ENCODE results near the gene STRN4.

STRN4 gene

DNA sequence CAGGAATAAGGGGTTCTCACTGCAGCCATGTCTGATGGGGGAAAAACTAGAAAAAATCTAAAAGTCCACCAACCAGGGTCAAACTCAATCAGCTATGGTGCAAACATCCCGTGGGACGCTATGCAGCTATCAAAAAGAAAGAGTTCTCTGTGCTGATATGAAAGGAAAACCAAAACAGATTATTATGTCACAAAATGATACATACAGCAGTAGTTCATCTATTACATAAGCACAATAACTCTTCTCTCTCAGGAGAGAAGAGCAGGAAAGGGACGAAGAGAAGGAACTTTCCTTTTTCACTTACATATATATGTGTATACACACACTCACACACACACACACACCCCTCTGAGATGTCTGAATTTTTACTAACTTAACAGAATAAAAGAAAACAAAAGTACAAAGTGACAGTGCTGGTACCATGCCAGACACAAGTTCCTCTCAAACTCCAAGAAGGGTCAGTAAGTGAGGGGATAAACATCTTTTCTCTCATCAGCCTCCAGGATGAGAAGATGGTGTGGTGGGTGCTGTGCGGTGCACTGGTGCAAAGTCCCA is 3.2 kb downstream of the STRN4 start:
- no peak for DNase-seq (ENCODE audit: low spot score)

DNA sequence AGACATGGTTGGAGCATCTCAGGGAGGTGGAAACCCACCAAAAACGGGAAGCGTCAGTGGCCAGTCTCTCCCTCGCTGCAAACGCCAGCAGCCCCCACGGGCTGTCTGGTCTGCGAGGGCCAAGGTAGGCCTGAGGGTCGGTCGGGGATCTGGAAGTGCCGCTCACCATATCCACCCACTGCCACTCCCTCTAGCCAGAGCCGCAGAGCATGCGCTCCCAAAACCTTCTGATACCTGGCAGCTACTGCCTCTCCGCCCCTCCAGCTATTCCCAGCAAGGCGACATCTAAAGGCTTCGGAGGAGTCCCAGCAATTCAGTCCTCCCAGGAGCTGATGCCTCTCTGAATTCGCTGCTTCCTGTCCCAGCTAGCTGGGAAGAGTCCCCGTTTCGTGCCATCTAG is 4.8 kb downstream of the STRN4 start:
- DNase-seq (ENCODE audit: low spot score): no peak

DNA sequence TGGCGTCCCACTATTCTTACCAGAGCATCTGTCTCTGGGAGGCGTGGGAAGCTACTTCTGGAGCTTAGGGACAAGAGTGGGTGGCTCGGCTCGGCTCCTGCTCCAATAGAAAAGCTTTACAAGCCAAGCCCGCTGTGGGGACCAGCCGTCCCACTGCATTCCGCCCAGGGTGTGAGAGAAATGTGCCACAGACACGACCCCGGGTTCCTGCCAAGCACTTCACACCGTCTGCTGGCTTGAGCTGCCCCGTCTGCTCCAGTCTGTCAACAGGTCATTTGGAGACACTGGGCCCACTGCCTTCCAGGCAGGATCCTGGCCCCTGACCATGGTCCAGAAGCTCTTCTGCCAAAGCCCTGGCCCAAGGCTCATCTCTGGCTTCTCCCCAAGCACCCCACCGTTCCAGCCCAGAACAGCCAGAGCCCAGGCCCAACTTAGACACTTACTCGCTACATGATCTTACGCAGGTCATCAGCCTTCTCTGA is 6.9 kb downstream of the STRN4 start:
- DNase-seq (ENCODE audit: low spot score): no peak

DNA sequence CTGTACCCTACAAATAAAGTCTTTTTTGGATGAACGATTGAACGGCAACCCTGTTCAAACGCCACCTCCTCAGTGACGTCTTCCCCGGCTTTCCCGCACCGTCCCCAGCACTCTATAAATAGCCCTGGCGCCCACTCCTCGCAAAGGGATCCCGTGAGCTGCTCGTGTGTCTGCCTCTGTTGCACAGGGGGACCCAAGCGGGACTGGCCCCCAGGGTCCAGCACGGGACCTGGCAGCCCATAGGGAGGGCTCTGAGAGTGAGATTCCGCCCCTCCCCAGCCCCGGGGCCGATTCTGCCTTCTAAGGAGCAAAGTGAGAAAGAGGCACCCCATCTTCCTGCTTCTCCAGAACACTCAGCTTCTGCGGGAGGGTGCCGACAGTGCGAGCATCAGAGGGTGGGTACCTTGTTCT is 8.5 kb downstream of the STRN4 start:
- DNase-seq (ENCODE audit: low spot score): no peak

DNA sequence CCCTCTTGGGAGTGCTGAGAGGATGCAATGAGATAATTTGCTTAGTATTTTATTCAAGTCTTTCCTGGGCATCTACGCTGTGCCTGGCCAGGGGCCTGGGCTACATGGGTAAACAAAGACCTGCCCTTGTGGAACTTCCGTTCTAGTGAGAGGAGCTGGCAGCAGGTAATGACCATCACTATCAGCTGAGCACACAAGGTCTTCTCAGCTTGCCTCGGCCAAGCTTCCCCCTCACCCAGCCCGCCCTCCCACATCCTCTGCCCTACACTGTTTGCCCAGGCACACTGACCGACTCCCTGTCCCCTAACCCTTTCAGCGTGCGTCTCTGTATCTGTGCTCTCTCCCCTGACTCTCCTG is 9.0 kb downstream of the STRN4 start:
- no peak for DNase-seq (ENCODE audit: low spot score)

DNA sequence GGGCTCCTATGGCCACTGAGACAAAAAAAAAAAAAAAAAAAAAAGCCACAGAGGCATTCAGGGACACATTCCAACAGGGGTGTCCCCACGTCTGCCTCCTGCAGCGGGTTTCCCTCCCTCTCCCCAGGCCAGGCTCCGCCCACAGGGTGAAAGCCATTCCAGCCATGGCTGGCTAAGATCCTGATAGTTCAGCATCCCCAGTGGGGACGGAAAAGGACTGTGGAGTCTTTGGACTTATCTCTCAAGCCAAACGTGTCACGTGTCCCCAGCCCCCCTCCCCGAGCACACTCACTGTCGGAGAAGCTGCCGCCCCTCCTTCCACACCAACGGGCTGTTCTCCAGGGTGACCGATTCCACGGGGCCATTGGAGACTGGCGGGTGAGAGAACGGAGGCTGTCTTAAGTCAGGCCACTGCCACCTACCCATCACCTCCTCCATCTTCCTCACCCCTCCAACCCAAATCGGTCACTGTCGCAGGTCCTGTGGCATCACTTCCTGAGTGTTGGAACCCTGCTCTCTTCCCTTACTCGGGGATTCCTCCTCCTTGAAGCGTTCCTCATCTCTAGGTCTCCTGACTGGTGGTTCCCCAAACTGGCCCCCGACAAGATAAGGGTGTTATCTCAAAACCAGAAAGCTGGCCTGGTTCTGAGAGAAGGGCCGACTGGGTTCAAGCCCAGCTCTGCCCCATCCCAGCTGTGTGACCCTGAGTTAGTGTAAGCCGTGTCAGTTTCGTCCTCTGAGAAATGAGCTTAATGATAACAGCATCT is 9.5 kb downstream of the STRN4 start:
- no peak for DNase-seq (ENCODE audit: low spot score)

DNA sequence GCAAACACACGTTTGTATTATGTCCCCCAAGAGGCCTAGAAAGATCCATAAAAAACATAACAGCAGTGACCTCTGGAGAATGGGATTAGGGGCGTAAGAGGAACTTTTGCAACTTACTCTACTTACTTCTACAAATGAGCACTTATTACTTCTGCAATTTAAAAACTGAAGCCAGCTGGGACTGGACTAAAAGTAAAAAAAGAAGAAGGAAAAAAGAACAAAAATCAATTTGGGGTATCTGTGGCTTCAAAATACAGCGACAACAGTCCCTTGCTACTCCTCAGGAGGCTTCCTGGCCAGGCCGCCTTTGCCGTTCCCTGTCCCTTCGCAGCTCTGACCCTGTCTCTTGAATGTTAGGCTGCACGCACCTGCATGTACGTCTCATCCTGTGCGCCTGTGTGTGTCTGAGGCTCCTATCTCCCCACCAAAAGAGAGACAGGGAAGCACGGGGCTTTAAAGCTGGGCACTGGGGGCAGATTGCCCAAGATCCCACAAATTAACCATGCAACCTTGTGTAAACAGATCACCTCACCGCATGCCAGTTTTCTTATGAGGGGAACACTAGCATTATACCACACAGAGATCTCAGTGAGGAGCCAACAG is 12.5 kb downstream of the STRN4 start:
- DNase-seq (ENCODE audit: low spot score): no peak

DNA sequence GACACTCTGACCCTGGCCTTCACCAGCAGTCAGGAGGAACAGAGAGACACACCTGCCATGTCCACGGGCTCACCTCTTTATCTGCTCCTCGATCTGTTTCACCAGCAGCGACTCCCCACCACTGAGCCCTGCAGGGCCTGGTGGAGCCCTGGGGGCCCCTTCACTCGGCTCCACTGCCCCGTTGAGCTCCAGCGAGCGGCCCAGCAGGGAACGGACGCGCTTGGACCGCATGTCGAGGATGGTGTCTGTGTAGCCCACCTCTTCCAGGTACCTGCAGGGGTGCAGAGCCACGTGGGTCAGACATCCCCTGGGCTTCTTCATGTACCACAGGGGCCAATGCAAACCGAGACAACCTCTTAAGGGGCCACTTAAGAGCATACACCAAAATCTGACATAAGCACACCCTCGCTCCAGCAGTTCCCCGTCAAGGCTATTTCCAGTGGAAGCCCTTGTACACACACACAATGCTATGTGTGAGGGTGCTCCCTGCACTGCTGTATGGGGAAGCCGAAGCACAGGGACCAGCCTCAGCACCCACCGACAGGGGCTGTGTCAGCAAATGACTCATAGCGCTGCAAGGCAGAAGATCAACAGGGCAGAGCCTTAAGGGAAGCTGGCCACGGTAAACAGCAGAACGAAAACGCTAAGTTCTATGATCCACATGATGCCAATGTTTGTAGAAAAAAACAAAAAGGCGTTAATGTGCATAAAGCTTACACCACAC is 13.1 kb downstream of the STRN4 start:
- DNase-seq (ENCODE audit: low spot score): no peak

DNA sequence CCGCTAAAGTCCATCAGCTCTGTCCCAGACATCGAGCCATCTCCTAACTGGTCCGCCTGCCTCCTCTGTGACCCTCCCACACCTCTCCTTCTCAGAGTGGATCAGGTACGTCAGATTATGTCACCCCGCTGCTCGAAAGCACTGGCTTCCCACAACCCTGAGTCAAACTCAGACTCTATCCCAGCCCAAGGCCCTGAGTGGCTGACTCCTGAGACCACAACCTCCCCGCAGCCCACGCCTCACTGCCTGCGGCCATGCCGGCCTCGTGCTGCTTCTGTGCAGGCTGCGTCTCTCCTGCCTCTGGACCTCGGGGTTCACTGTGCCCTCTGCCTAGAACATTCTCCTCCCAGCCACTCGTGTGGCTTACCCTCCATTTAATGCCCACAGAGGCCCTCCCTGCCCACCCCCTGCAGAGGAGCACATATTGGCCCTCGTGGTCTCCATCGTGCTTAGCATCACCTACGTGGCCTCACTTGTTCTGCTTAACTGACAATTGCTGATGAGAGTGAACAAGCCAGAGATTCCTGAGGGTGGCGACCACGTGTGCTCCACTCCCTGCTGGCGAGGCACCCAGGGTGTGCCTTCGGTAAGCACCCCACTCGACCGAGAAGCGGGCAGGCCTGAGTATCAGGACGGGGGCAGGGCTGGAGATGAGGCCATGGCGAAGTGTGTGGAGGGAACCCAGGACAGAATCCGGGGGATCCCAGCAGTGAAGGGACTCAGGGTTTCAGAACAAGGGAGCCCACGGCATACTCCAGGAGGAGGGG is 13.9 kb downstream of the STRN4 start:
- DNase-seq (ENCODE audit: low spot score): no peak

DNA sequence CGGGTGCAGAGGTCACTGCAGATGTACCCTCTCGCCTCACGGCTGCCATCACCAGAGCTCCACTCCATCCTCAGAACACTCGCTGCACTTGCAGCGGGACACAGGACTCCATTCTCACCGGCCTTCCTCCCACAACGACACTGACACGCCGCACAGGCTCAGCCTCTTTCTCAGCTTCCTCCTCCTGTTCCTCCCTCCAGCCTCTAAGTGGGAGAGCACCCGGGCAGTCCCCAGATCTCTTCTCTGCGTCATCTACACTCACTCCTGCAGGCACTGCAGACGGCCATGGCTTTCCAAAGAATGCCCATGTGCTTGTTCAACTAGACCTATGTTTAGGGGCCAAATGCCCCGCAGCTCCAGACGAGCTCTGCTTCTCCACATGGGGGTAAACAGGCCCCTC is 14.7 kb downstream of the STRN4 start:
- no peak for DNase-seq (ENCODE audit: low spot score)

DNA sequence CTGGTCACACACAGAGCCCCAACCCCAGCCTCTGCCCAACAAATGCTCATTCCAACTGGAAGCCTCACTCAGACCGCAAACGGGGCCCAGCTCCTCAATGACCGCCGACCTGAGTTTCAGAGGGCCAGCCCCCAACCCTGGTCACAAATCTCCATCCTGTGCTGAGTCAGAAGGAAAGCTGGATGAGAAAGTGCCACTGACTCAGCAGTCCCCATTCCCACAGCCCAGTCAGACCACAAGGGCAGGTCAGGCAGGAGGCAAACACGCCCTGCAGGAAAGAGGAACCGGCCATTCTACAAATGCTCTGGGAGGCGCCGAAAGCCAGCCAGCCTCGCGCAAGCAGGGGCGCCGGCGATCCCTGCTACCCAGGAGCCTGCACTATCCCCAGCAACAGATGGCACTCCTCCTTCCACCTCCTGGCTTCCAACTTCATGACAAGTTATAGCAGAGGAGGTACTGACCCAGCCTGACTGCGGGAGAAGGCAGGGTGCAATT is 15.2 kb downstream of the STRN4 start:
- DNase-seq (ENCODE audit: low spot score): peak; percentile 74

DNA sequence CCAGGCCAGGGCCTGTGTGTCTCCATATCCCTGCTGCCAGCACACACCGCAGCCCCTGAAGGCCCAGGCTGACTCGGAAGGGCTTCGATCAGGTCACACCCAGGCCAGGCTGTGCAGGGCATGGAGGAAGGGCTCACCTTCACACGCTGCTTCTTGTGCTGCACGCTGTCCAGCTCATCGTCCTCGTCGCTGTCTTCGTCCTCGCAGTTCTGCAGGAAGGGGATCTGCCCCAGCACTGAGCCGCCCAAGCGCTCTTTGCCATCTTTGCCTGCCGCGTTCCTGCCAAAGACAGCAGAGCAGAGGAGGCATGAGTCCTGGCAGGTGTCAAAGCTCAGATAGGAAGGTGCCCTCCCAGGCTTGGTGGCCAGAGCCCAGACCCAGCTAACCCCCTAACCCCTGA is 15.7 kb downstream of the STRN4 start:
- DNase-seq (ENCODE audit: low spot score): no peak

DNA sequence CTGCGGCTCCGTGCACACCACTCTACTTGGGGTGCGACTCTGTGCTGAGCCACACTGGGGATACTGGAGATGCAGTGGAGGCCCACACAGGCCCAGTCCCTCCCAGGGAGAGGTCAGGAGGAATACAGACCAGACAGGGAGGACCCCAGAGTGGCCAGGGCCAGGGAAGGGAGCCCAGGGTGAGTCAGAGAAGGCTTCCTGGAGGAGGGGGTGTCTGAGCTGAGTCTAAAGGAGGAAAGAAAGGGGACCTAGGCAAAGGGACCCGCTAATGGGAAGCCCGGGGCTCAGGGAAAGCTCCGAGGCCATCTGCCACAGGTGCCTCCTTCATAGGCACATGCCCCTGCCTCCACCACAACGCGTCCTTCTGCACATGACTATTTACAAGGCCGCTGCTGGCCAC is 16.1 kb downstream of the STRN4 start:
- no peak for DNase-seq (ENCODE audit: low spot score)

DNA sequence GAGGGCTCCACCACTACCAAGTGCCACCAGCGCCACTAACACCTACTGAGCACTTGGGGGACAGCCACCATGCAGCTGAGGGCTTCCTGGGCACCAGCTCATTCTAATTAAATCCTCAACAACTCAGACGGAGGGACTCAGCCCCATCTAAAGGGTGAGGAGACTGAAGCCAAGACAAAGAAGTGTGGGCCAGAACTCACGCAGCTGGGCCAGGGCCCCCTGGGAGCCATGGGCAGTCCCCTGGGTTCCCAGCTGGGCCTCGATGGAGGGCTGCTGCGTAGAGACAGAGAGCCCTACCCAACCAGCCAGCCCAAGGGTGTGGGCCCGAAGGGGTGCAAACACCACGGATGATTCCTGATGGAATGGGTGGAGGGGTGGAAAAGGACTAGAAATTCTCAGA is 16.6 kb downstream of the STRN4 start:
- DNase-seq (ENCODE audit: low spot score): no peak

DNA sequence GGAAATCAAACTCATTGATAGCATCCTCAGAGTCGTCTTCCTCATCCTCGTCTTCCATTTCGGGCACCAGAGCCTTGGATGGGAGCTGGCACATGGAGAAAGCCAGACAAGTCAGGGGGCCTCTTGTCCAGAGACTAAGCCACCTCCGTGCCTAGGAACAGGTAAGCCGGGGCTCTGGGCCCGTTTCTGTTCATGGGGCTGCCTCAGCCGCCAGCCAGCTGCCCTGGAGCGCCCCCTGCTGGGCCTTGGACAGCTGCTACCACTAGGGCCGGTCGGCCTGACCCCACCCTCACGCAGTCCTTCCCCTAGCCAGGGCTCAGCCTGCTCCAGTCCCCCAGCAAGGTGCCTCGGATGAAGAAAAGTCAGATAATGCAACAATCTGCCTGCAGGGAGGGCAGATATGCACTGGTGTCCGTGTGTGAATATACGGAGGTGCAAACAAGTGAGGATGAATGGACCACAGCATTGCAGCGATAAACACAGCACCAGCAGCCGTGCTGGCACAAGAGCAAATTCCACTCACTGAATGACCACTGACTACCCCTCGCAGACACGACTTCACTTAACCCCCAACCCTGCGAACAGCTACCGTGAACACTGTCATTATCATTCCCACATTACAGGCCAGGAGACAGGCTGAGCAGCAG is 17.4 kb downstream of the STRN4 start:
- no peak for DNase-seq (ENCODE audit: low spot score)

DNA sequence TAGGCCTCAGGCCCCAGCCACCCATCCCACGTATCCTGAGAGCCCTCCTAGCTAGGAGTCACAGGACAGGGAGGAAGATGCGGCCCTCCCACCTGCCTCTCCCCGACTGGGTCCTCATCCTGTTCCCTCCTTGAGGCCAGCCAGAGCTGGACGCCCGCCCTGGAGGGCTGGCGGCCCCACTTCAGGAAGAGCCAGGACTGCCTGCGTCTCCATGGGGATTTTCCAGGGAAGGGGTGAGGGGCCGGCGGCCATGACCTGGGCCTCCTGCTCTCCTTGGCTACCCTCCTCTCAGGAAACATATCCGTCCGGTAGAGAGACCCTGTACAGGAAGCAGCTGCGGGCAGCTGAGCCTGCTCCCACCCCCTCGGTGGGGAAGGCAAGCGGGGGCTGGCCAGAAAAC is 18.0 kb downstream of the STRN4 start:
- DNase-seq (ENCODE audit: low spot score): no peak

DNA sequence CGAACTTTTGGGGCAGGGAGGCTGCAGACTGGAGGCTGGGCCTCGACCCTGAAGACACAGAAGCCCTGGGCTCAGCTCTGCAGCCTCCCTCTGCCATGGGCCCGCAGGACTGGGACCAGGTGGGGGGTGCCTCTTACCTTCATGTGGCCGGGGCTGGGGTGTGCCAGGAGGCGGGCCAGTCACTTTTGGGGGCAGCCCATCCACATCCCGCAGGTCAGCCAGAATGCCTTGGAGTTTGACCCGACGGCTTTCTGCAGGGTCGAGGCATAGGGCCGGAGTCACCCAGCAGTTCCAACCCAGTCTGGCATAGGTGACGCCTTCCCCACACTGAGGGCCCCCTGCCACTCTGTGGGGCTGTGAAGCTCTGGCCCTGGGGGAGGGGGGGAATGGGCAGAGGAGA is 18.5 kb downstream of the STRN4 start:
- no peak for DNase-seq (ENCODE audit: low spot score)

DNA sequence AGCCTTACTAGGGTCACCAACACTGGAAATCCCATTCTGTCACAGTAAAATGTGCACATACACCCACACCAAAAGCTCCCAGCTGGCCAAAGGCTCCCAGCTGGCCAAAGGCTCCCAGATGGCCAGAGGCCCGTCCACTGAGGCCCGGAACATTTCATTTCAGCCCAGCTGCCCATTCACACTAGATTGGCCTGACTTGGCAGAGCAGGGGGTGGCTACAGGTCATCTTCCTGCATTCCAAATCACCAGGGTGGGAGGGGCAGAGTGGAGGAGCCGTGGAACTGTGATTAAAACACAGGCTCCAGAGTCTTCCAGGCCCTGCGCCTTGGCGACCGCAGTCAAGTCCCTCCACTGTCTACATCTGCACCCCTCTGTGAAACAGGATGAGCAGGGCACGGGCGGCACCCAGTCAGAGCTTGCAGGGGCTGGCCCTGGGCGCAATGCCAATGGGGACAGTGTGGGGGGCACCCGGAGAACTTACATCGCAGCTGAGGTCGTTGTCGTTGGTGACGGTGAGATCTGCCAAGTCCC is 19.2 kb downstream of the STRN4 start:
- no peak for DNase-seq (ENCODE audit: low spot score)

DNA sequence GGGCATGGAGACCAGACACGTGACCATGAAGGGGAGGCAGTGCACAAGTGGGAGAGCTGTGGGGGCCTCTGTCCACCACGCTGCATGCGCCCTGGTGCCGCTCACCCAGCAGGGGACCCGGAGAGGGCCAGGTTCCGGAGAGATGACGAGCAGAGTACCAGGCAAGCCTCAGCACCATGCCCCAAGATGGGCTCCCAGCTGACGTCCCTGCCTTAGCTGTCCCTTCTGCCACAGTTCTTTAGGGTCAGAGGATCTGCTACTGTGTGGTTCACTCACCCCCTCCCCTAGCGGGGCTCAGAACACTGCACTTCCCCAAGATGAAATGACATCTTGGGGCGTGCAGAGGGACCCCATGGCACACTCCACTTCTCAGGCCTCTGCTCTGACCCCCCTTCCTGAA is 19.7 kb downstream of the STRN4 start:
- no peak for DNase-seq (ENCODE audit: low spot score)

DNA sequence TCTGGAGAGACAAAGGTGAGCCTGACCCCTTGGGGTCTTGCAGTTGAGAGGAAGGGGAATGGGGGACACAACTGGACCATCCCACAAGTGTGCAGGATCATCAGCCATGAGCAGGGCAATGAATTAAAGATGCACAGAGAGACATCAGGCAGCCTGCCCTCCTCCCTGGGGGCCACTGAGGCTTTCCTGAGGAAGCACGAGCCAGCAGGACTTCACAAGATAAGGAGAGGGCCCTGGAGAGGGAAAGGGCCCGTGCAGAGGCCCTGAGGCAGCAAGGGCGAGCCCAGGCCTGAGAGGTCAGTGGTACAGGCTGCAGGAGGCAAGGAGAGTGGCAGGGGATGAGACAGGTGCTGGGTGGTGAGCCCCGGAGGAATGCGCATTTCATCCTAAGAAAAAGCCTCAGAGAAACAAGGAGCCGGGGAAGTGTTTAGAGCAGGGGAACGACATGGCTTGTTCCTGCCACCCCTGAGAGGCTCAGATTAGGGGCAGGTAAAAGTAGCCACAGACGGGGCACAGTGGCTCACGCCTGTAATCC is 20.3 kb downstream of the STRN4 start:
- no peak for DNase-seq (ENCODE audit: low spot score)
